Effector CD8-positive, alpha-beta T cell (primary cell): ENCODE results near the gene HSPA1L.

Experiments
- DNase-seq: peaks from one replicate; lab custom pipeline; 2025; lab: John Stamatoyannopoulos, UW

The HSPA1L gene

GRCh38 chr6:31781244-31782125 lies 33.6 kb downstream of the HSPA1L start:
- DNase-seq: no peak

GRCh38 chr6:31780507-31781243 lies 34.4 kb downstream of the HSPA1L start:
- no peak for DNase-seq

- DNase-seq: no peak
Observed at GRCh38 chr6:31779908-31780307, 35.2 kb downstream of the HSPA1L start.

GRCh38 chr6:31778999-31779885 lies 35.8 kb downstream of the HSPA1L start:
- no peak for DNase-seq

DNA sequence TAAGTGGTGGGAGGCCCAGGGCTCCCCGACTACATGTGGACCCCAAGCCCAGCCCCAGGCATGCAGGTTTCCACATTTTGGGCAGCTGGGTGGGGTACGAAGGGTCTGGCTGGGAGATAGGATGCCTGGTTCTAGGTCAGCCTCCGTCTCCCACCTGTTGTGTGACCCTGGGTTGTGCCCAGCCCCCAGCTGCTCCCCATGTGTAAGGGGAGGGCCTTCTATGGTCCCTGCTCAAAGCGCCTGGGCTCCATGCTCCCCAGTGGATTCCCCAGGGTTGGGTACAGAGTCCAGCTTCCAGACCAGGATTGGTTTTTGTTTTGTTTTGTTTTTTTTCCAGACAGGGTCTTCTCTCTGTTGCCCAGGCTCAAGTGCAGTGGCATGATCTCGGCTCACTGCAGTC lies 36.9 kb downstream of the HSPA1L start:
- DNase-seq: no peak

DNA sequence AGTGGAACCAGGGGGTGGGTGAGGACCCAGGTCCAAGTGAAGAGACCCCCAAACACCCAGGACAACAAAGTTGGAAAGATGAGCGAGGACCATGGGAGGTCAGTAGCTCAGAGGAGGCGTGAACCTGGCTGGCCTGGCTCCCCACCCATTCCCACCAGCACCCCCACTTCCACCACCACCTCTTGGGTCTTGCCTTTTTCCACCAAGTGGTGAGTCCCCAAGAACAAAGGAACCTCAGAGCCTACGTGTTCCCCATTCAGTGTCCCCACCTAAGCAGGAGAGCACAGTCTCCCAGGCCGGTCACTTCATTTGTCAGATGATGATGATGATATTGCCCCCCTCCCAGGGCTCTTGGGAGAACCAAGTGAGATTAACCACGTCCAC lies 37.4 kb downstream of the HSPA1L start:
- no peak for DNase-seq

- DNase-seq: peak; percentile 4
Observed at GRCh38 chr6:31776989-31777666, 38.0 kb downstream of the HSPA1L start, which contains the start of gene VWA7. Gene VWA7 (minus strand): TSS chr6:31777328. CDS start chr6:31776779, 549 bp downstream.

DNA sequence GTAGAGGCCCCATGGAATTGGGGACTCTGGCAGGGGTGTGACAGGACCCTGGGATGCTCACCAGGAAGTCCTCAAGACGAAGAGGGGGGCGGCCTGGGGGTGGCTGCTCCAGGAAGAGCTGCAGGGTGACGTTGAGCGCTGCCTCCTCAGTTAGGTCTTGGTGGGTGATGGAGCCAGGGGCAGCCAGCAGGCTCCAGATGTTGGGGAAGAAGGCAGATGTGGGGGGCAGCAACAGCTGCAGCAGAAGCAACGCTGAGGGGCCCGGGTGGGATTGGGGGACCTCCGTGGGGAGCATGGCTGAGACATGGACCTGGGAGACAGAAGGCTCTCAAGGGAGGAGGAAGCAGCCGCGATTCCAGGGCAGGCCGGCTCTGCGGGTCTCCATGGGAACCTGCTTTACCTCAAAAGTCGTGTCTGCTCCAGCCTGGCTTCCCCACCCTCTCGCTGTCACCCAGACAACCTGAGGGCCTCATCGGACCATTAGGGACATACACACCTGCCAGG lies 38.5 kb downstream of the HSPA1L start:
- no peak for DNase-seq

GRCh38 chr6:31775633-31776484 lies 39.2 kb downstream of the HSPA1L start:
- DNase-seq: no peak

DNA sequence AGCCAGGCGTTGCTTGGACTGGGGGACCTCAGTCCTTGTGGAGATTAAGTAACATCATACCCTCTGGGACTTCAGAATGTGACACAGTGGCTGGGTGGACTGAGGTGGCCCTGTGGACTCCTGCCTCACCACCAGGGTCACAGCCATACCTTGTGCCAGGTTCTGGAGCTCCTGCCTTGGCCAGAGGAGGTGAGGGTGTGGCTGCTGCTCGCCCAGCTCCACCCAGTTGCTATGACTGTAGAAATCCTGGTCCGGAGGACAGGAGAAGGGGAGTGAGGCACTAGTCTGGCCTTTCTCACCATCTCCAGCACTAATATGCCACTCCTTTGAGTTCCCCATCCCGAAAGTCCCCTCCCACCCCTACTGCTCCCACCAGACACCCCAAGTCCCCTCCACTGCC lies 39.9 kb downstream of the HSPA1L start:
- DNase-seq: no peak

DNA sequence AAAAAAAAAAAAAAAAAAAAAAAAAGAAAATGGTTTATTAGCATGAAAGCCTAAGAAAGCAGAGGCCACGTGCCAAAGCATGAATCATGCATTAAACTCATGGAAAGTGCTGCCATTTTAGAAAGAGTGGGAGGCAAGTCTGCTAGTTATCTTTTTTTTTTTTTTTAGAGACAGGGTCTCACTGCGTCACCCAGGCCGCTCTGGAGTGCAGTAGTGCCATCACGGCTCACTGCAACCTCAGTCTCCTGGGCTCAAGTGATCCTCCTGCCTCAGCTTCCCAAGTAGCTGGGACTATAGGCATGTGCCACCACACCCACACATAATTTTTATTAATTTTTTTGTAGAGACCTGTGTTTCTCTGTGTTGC lies 43.1 kb downstream of the HSPA1L start:
- DNase-seq: no peak

- DNase-seq: no peak
Observed at GRCh38 chr6:31770860-31771259, 44.2 kb downstream of the HSPA1L start.

- peak; percentile 67 for DNase-seq
Observed at GRCh38 chr6:31769684-31770371, 45.3 kb downstream of the HSPA1L start.

- no peak for DNase-seq
Observed at GRCh38 chr6:31768363-31769257, 46.5 kb downstream of the HSPA1L start.

DNA sequence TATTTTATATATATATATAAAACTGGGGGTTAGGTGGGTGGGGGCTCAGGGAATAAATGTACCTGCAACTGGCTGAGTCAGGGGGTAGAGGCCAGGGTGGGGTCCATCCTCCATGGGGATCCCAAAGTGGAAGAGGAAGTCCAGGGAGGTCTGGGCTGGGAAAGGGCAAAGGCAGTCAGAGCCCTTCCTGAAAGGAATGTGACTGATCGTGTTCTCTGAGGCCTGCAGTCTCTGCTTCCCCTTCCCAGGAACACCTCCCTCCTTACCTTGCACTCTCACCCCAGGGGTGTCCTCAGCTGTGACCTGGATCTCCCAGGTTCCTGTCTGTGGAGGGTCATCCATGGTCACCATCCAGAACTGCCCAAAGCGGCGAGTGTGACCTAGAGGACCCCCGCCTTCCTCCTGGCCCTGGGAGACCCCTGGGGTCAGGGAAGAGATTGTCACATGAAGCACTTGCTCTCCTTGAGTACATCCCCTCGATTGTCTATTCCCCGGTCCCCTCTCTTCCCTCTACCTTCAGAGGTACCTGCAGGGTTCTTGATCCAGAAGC lies 47.9 kb downstream of the HSPA1L start:
- DNase-seq: no peak

- DNase-seq: no peak
Observed at GRCh38 chr6:31765910-31766794, 48.9 kb downstream of the HSPA1L start.

DNA sequence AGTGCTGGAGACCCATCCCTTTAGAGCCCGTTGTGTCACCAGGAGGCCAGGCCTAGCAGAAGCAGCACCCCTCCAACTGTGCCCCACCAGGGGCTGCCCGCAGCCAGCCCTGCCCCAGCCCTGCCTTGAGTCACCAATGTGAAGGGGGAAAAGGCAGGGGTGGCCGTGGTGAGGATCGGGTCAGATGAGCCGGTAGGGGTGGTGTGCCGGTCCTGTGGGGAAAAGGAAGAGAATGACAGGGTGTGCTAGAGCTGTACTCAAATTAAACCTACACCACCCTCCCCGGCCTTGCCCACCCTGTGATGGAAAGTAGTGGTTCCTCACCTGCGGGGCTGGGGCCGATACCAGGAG lies 49.5 kb downstream of the HSPA1L start:
- no peak for DNase-seq

DNA sequence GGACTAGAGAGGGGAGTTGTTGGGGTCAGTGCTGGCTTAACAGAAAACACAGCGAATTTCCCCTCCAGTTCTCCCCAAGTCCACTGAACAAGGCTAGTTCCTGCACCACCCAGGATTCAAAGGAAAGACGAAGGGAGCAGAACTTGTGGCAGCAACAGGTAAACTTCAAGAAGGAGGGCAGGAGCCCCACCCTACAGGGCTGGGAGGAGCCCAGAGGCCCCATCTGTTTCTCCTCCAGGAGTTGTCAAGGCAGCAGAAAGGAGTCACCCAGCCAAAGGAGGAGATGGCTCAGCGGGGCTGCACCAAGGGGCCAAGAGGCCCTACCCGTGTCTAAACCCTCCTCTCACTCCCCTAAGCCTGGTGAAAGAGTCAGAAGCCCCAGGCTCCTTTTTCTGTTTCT lies 50.9 kb downstream of the HSPA1L start:
- DNase-seq: no peak
